Mucosa of rectum (tissue), 2 donors: ENCODE results near the gene UVSSA.

Source experiments
- H3K27ac ChIP-seq, 2 donors: one replicate each; pipeline ENCODE4 v1.7.0; 2013; ENCODE audit warnings: inconsistent platforms in 2 of 2, low read depth in 2 of 2, low read length in 2 of 2
- H3K27me3 ChIP-seq, 2 donors: one replicate each; pipeline ENCODE4 v1.7.0; 2013; ENCODE audit warnings: low read length in 2 of 2; ENCODE audit not compliant: control insufficient read depth in 2 of 2, insufficient read depth in 2 of 2
- H3K36me3 ChIP-seq, 2 donors: one replicate each; pipeline ENCODE4 v1.7.0; 2013; ENCODE audit warnings: low read length in 2 of 2; ENCODE audit not compliant: control insufficient read depth in 2 of 2, insufficient read depth in 2 of 2
- H3K4me1 ChIP-seq, 2 donors: one replicate each; pipeline ENCODE4 v1.7.0; 2013; ENCODE audit warnings: low read length in 2 of 2, mild to moderate bottlenecking in 1 of 2; ENCODE audit not compliant: control insufficient read depth in 2 of 2, insufficient read depth in 2 of 2
- H3K4me3 ChIP-seq, 2 donors: one replicate each; pipeline ENCODE4 v1.7.0; 2013; ENCODE audit warnings: low read length in 2 of 2
- H3K9ac ChIP-seq, 2 donors: one replicate each; pipeline ENCODE4 v1.7.0; 2013; ENCODE audit warnings: low read length in 2 of 2, low read depth in 1 of 2, mild to moderate bottlenecking in 1 of 2
- H3K9me3 ChIP-seq, 2 donors: one replicate each; pipeline ENCODE4 v1.7.0; 2013; ENCODE audit warnings: low read length in 2 of 2; ENCODE audit not compliant: control insufficient read depth in 2 of 2
- donor health status: healthy.
- donor health status: Normal muscosa, but diverticular disease.

The UVSSA gene

GRCh38 chr4:1340181-1340747 is 6.7 kb upstream of the UVSSA start:
- peaks cover 44 to 49% of the 10 kb centered on the region in 2 donors for H3K36me3 ChIP-seq
- no peaks in the 10 kb centered on the region for H3K9me3 ChIP-seq
- H3K4me3 ChIP-seq = no peak overlapping the region
- no peaks in the 10 kb centered on the region for H3K27me3 ChIP-seq
- no peak overlapping the region for H3K27ac ChIP-seq
- no peaks in the 10 kb centered on the region for H3K4me1 ChIP-seq
- no peak overlapping the region for H3K9ac ChIP-seq

GRCh38 chr4:1340861-1341260 is 6.1 kb upstream of the UVSSA start:
- H3K27me3 ChIP-seq = no peaks in the 10 kb centered on the region
- H3K36me3 ChIP-seq = peaks cover 44 to 48% of the 10 kb centered on the region in 2 donors
- no peak overlapping the region for H3K27ac ChIP-seq

GRCh38 chr4:1342003-1342402 is 5.0 kb upstream of the UVSSA start:
- Histone ChIP-seq H3K4me3 (no peak overlapping the region), H3K9ac (no peak overlapping the region), H3K9me3 (no peaks in the 10 kb centered on the region), H3K27ac (no peak overlapping the region), H3K4me1 (peaks cover 4 to 5% of the 10 kb centered on the region in 2 donors), H3K27me3 (no peaks in the 10 kb centered on the region), H3K36me3 (peaks cover 36 to 39% of the 10 kb centered on the region in 2 donors)

More at GRCh38 chr4:1340861-1341260, 6.1 kb upstream of the UVSSA start:
- Histone ChIP-seq H3K9ac (no peak overlapping the region), H3K9me3 (no peaks in the 10 kb centered on the region), H3K4me1 (peaks cover 3 to 4% of the 10 kb centered on the region in 2 donors), H3K4me3 (no peak overlapping the region)

GRCh38 chr4:1344696-1345095 is 2.3 kb upstream of the UVSSA start:
- Histone ChIP-seq H3K9ac (no peak overlapping the region), H3K4me3 (no peak overlapping the region), H3K9me3 (no peaks in the 10 kb centered on the region), H3K27me3 (no peaks in the 10 kb centered on the region), H3K27ac (no peak overlapping the region), H3K36me3 (peaks cover 12 to 14% of the 10 kb centered on the region in 2 donors), H3K4me1 (peaks cover 20 to 24% of the 10 kb centered on the region in 2 donors)

GRCh38 chr4:1345903-1346780 is 866 bp upstream of the UVSSA start:
- Histone ChIP-seq H3K9ac (peak overlapping the region; percentile 80 to 92), H3K9me3 (no peaks in the 10 kb centered on the region), H3K4me3 (peak overlapping the region; percentile 77), H3K4me1 (peaks cover 20 to 25% of the 10 kb centered on the region in 2 donors), H3K27me3 (no peaks in the 10 kb centered on the region), H3K27ac (peak overlapping the region; percentile 86 to 93), H3K36me3 (peaks cover 5 to 11% of the 10 kb centered on the region in 2 donors)

GRCh38 chr4:1347410-1347864 is 429 bp downstream of the UVSSA start:
- Histone ChIP-seq H3K4me1 (peaks cover 23 to 25% of the 10 kb centered on the region in 2 donors), H3K4me3 (peak overlapping the region; percentile 80 to 83), H3K9me3 (no peaks in the 10 kb centered on the region), H3K27me3 (no peaks in the 10 kb centered on the region), H3K27ac (peak overlapping the region; percentile 97 to 98), H3K9ac (peak overlapping the region; percentile 79 to 90), H3K36me3 (peaks cover 6 to 12% of the 10 kb centered on the region in 2 donors)

GRCh38 chr4:1348014-1348513 is 1.1 kb downstream of the UVSSA start:
- H3K4me1 ChIP-seq = peaks cover 23 to 25% of the 10 kb centered on the region in 2 donors
- H3K27ac ChIP-seq = peak overlapping the region; percentile 97 to 98
- no peaks in the 10 kb centered on the region for H3K27me3 ChIP-seq
- peak overlapping the region; percentile 79 to 90 for H3K9ac ChIP-seq
- H3K36me3 ChIP-seq = peaks cover 12 to 18% of the 10 kb centered on the region in 2 donors
- H3K9me3 ChIP-seq = no peaks in the 10 kb centered on the region
- H3K4me3 ChIP-seq = peak overlapping the region; percentile 80 to 83

- H3K27ac ChIP-seq = peak overlapping the region; percentile 23 to 97
- no peak overlapping the region for H3K4me3 ChIP-seq
- peaks cover 18 to 22% of the 10 kb centered on the region in 2 donors for H3K36me3 ChIP-seq
- H3K9me3 ChIP-seq = no peaks in the 10 kb centered on the region
- peaks cover 23 to 25% of the 10 kb centered on the region in 2 donors for H3K4me1 ChIP-seq
- no peaks in the 10 kb centered on the region for H3K27me3 ChIP-seq
- no peak overlapping the region for H3K9ac ChIP-seq
Measured at GRCh38 chr4:1348746-1349145, 1.7 kb downstream of the UVSSA start.

GRCh38 chr4:1349359-1350168 is 2.6 kb downstream of the UVSSA start:
- Histone ChIP-seq H3K9ac (no peak overlapping the region), H3K9me3 (no peaks in the 10 kb centered on the region), H3K27me3 (no peaks in the 10 kb centered on the region), H3K4me1 (peaks cover 23 to 25% of the 10 kb centered on the region in 2 donors), H3K36me3 (peaks cover 18 to 24% of the 10 kb centered on the region in 2 donors), H3K27ac (no peak overlapping the region), H3K4me3 (no peak overlapping the region)
